HepG2 (cell line): Measurements from ENCODE around the gene WFDC10A. TPM values are rescaled to one million over a fixed set of nuclear protein-coding genes. Genes with fewer than 3 reads are reported as not detected.

Experiments used
- ATF5 ChIP-seq: sonication (generic); formaldehyde crosslinking; IDR thresholded peaks from 2 replicates; pipeline ENCODE4 v1.4.0; 2020; ENCODE audit warnings: mild to moderate bottlenecking, low read depth, missing genetic modification reagents
- BHLHE40 ChIP-seq: IDR thresholded peaks from 2 replicates; pipeline ENCODE4 v1.6.1; 2011; ENCODE audit warnings: low read length, improper control_type of control experiment
- DNMT3B ChIP-seq: conservative IDR thresholded peaks from 2 replicates; pipeline ENCODE4 v1.6.1; 2016; ENCODE audit warnings: missing biosample characterization, control low read depth
- JARID2 ChIP-seq: sonication (generic); formaldehyde crosslinking; IDR thresholded peaks from 2 replicates; pipeline ENCODE4 v1.8.1; 2023; ENCODE audit warnings: missing genetic modification reagents, inconsistent platforms; ENCODE audit not compliant: insufficient replicate concordance
- MAX ChIP-seq: IDR thresholded peaks from 2 replicates; pipeline ENCODE4 v1.6.1; 2012; ENCODE audit warnings: inconsistent platforms
- MIER2 ChIP-seq: IDR thresholded peaks from 2 replicates; pipeline ENCODE4 v1.6.1; 2016; ENCODE audit warnings: missing biosample characterization, missing genetic modification reagents
- NR2F2 ChIP-seq: IDR thresholded peaks from 2 replicates; pipeline ENCODE4 v1.6.1; 2012; ENCODE audit warnings: low read depth, inconsistent platforms, borderline replicate concordance
- NR2F6 ChIP-seq, 2 experiments: IDR thresholded peaks; 2 replicates each; pipeline ENCODE4 v1.6.1; 2016; ENCODE audit warnings: antibody characterized with exemption in 1 of 2, mild to moderate bottlenecking in 1 of 2
- RELA ChIP-seq: sonication (generic); formaldehyde crosslinking; IDR thresholded peaks from 2 replicates; pipeline ENCODE4 v1.4.0; 2020; ENCODE audit warnings: missing genetic modification reagents
- STAT5B ChIP-seq: sonication (generic); formaldehyde crosslinking; IDR thresholded peaks from 2 replicates; pipeline ENCODE4 v1.4.0; 2020; ENCODE audit warnings: missing genetic modification reagents
- TBL1XR1 ChIP-seq: fragments of 150-350 bp; IDR thresholded peaks from 2 replicates; pipeline ENCODE4 v1.6.1; 2014; ENCODE audit warnings: borderline replicate concordance, low read length; ENCODE audit not compliant: partially characterized antibody
- TOPORS ChIP-seq: sonication (generic); formaldehyde crosslinking; IDR thresholded peaks from 2 replicates; pipeline ENCODE4 v1.8.0; 2023; ENCODE audit warnings: mild to moderate bottlenecking, missing genetic modification reagents
- WIZ ChIP-seq: sonication (generic); formaldehyde crosslinking; IDR thresholded peaks from 2 replicates; pipeline ENCODE4 v1.5.1; 2020; ENCODE audit warnings: mild to moderate bottlenecking, missing genetic modification reagents
- ZNF530 ChIP-seq: sonication (generic); formaldehyde crosslinking; IDR thresholded peaks from 2 replicates; pipeline ENCODE4 v1.5.0; 2020; ENCODE audit warnings: low read depth, mild to moderate bottlenecking, missing genetic modification reagents
- ZNF704 ChIP-seq: sonication (generic); formaldehyde crosslinking; IDR thresholded peaks from 2 replicates; pipeline ENCODE4 v1.8.1; 2023; ENCODE audit warnings: mild to moderate bottlenecking, inconsistent platforms, moderate library complexity, missing genetic modification reagents, borderline replicate concordance
- ZNF878 ChIP-seq: sonication (generic); formaldehyde crosslinking; IDR thresholded peaks from 2 replicates; pipeline ENCODE4 v1.8.1; 2023; ENCODE audit warnings: mild to moderate bottlenecking, missing genetic modification reagents, moderate library complexity
- polyA plus RNA-seq, 8 experiments: library from polyadenylated mRNA; depleted of rRNA in 3 of 8; stranded (reverse) in 7 of 8; unstranded in 1 of 8; fragments of >200 nt; fragmentation: Illumina TruSeq in 4 of 8; extraction: Trizol in 4 of 8; gene quantifications; 2 replicates each; pipeline versions ENCODE4 v1.2.1 to v1.2.3, GENCODE V29; 2011 to 2016; ENCODE audit warnings: low read depth in 4 of 8, missing spikeins in 1 of 8, mixed read lengths in 1 of 8; ENCODE audit not compliant: insufficient read depth in 1 of 8
- total RNA-seq, 5 experiments: library from RNA; depleted of rRNA; stranded (reverse); fragments of >200 nt; fragmentation: Illumina TruSeq; extraction: Trizol; gene quantifications; 2 replicates each; pipeline ENCODE4 v1.2.3, GENCODE V29; 2016; ENCODE audit warnings: low read depth in 1 of 5
- TF ChIP-seq, protein P1 (sequence below), 2 experiments: fragments of 450-650 bp in 1 of 2; sonication (generic) in 1 of 2; formaldehyde crosslinking; IDR thresholded peaks; 2 replicates each; pipeline versions ENCODE4 v1.5.0 to v1.8.0; 2020 to 2022; ENCODE audit warnings: mild to moderate bottlenecking in 1 of 2, missing genetic modification reagents in 1 of 2
- TF ChIP-seq, protein P2 (sequence below): sonication (generic); formaldehyde crosslinking; IDR thresholded peaks from 2 replicates; pipeline ENCODE4 v1.4.0; 2020; ENCODE audit warnings: missing genetic modification reagents
- TF ChIP-seq, protein P3 (sequence below): sonication (generic); formaldehyde crosslinking; IDR thresholded peaks from 2 replicates; pipeline ENCODE4 v1.8.0; 2022; ENCODE audit warnings: mild to moderate bottlenecking, missing genetic modification reagents; ENCODE audit not compliant: insufficient replicate concordance
- TF ChIP-seq, protein P4 (sequence below): sonication (generic); formaldehyde crosslinking; IDR thresholded peaks from 2 replicates; pipeline ENCODE4 v1.4.0; 2020; ENCODE audit warnings: missing genetic modification reagents, borderline replicate concordance

WFDC10A gene
- total and polyA plus RNA-seq, 2 of the 13 experiments (the other 11 are each of a cell fraction or from before 2014, with no cell fraction given): not detected

DNA sequence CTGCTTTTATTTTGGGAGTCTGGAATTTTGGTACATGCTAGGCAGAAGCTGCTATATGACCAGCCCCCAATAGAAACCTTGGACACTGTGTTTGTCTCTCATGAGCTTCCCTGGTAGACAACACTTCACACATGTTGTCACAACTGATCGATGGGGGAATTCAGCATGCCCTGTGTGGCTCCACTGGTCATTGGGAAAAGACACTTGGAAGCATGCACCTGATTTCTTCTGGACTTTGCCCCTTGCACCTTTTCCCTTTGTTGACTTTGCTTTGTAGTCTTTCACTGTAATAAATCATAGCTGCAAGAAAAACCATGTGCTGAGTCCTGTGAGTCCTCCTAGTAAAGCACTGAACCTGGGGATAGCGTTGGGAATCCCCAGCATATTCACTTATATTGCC is 7.9 kb upstream of the WFDC10A start (continued):
- TF ChIP-seq ZNF704 (CRISPR knock-in tag) (no peak), RELA (CRISPR knock-in tag) (no peak), MAX (peak; percentile 50; the same call in 1 of the 2 replicates), ATF5 (CRISPR knock-in tag) (no peak), ZNF878 (no peak), TOPORS (no peak), BHLHE40 (peak; percentile 74), NR2F6 (IDR thresholded peaks at IDR 0.05) (0 out of 2 replicates have a peak, but pooled peaks have one; percentile 22), NR2F6 (CRISPR knock-in tag; IDR thresholded peaks at IDR 0.05) (no peak), STAT5B (CRISPR knock-in tag) (no peak), TBL1XR1 (no peak), JARID2 (no peak), ZNF530 (CRISPR knock-in tag) (no peak), WIZ (CRISPR knock-in tag) (no peak), DNMT3B (CRISPR knock-in tag) (no peak), NR2F2 (no peak), MIER2 (CRISPR knock-in tag) (0 out of 2 replicates have a peak, but pooled peaks have one; percentile 32)
- TF ChIP-seq, protein P1, sequence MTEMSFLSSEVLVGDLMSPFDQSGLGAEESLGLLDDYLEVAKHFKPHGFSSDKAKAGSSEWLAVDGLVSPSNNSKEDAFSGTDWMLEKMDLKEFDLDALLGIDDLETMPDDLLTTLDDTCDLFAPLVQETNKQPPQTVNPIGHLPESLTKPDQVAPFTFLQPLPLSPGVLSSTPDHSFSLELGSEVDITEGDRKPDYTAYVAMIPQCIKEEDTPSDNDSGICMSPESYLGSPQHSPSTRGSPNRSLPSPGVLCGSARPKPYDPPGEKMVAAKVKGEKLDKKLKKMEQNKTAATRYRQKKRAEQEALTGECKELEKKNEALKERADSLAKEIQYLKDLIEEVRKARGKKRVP (CRISPR knock-in tag; IDR thresholded peaks at IDR 0.05): no peak
- TF ChIP-seq, protein P2, sequence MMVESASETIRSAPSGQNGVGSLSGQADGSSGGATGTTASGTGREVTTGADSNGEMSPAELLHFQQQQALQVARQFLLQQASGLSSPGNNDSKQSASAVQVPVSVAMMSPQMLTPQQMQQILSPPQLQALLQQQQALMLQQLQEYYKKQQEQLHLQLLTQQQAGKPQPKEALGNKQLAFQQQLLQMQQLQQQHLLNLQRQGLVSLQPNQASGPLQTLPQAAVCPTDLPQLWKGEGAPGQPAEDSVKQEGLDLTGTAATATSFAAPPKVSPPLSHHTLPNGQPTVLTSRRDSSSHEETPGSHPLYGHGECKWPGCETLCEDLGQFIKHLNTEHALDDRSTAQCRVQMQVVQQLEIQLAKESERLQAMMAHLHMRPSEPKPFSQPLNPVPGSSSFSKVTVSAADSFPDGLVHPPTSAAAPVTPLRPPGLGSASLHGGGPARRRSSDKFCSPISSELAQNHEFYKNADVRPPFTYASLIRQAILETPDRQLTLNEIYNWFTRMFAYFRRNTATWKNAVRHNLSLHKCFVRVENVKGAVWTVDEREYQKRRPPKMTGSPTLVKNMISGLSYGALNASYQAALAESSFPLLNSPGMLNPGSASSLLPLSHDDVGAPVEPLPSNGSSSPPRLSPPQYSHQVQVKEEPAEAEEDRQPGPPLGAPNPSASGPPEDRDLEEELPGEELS (CRISPR knock-in tag): peak; percentile 53; the same call in 1 of the 2 replicates
- TF ChIP-seq, protein P3, sequence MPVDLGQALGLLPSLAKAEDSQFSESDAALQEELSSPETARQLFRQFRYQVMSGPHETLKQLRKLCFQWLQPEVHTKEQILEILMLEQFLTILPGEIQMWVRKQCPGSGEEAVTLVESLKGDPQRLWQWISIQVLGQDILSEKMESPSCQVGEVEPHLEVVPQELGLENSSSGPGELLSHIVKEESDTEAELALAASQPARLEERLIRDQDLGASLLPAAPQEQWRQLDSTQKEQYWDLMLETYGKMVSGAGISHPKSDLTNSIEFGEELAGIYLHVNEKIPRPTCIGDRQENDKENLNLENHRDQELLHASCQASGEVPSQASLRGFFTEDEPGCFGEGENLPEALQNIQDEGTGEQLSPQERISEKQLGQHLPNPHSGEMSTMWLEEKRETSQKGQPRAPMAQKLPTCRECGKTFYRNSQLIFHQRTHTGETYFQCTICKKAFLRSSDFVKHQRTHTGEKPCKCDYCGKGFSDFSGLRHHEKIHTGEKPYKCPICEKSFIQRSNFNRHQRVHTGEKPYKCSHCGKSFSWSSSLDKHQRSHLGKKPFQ (CRISPR knock-in tag): no peak
- TF ChIP-seq, protein P4, sequence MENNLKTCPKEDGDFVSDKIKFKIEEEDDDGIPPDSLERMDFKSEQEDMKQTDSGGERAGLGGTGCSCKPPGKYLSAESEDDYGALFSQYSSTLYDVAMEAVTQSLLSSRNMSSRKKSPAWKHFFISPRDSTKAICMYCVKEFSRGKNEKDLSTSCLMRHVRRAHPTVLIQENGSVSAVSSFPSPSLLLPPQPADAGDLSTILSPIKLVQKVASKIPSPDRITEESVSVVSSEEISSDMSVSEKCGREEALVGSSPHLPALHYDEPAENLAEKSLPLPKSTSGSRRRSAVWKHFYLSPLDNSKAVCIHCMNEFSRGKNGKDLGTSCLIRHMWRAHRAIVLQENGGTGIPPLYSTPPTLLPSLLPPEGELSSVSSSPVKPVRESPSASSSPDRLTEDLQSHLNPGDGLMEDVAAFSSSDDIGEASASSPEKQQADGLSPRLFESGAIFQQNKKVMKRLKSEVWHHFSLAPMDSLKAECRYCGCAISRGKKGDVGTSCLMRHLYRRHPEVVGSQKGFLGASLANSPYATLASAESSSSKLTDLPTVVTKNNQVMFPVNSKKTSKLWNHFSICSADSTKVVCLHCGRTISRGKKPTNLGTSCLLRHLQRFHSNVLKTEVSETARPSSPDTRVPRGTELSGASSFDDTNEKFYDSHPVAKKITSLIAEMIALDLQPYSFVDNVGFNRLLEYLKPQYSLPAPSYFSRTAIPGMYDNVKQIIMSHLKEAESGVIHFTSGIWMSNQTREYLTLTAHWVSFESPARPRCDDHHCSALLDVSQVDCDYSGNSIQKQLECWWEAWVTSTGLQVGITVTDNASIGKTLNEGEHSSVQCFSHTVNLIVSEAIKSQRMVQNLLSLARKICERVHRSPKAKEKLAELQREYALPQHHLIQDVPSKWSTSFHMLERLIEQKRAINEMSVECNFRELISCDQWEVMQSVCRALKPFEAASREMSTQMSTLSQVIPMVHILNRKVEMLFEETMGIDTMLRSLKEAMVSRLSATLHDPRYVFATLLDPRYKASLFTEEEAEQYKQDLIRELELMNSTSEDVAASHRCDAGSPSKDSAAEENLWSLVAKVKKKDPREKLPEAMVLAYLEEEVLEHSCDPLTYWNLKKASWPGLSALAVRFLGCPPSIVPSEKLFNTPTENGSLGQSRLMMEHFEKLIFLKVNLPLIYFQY (CRISPR knock-in tag): no peak
